Prostate gland (tissue), 2 donors: ENCODE measurements around the gene SYT2.

Experiments
- CTCF ChIP-seq, 4 experiments: fragments of 200-600 bp in 2 of 4; fragments of 450-650 bp in 2 of 4; sonication (generic) in 2 of 4; IDR thresholded peaks; 1 replicate in 3 of 4; 2 replicates in 1 of 4; pipeline ENCODE4 v1.5.1; 2016 to 2019; ENCODE audit warnings: antibody characterized with exemption in 4 of 4, mild to moderate bottlenecking in 2 of 4, moderate library complexity in 2 of 4
- POLR2A ChIP-seq: fragments of 450-650 bp; IDR thresholded peaks from one replicate; pipeline ENCODE4 v1.6.1; 2016; ENCODE audit warnings: antibody characterized with exemption, mild to moderate bottlenecking
- POLR2AphosphoS5 ChIP-seq: sonication (generic); formaldehyde crosslinking; IDR thresholded peaks from one replicate; pipeline ENCODE4 v1.6.1; 2017; ENCODE audit warnings: antibody characterized with exemption

GRCh38 chr1:202590126-202590525 lies 120.1 kb downstream of the SYT2 start:
- no peak for TF ChIP-seq CTCF (IDR thresholded peaks at IDR 0.05)
- TF ChIP-seq POLR2A = no peak
- TF ChIP-seq POLR2AphosphoS5 = no peak
